ENCODE results near the gene ANKRD52. TPM values are rescaled to one million over a fixed set of nuclear protein-coding genes. Genes with fewer than 3 reads are reported as not detected.

The ANKRD52 gene
- total and polyA plus RNA-seq, 12 donors, result 8.4 to 86.8 (median 28.7) TPM

DNA sequence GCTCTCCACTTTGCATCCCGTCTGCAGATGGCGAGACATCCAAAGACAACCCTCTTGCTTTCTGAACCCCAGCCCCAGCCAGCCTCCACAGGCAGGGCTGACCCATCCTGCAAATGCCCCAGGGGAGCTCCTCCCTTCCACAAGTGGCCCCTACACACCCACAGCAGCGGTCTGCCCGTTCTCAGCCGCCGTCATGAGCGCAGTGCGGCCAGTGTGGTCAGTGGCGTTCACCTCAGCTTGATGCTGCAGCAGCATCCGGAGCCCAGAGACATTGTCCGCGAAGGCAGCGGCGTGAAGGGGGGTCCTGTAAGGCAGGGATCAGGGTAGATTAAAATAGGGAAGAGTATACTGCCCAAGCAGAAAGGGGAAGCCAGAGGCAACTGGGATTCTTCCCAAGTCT, 13.7 kb downstream of the ANKRD52 start:
- DNase-seq, result no peak
- 82 to 85% (median 83%) methylated on average over 5 to 14 of the region's 14 CpGs for WGBS, 4 donors
- Histone ChIP-seq H3K36me3 (replicated peaks in 1 of 2) (peaks cover 0 to 98% of the 10 kb centered on the region in 2 donors), H3K4me3 (no peak overlapping the region), H3K4me1 (replicated peaks in 1 of 2) (peaks cover 38 to 48% of the 10 kb centered on the region in 2 donors), H3K27ac (peak overlapping the region; percentile 10 to 93 (median 76)), H3K27me3 (no peaks in the 10 kb centered on the region), H3K9me3 (replicated peaks in 1 of 3) (no peaks in the 10 kb centered on the region)
- intact Hi-C loops (cut with DNase I), result no loop called here
- TF ChIP-seq, protein P1, sequence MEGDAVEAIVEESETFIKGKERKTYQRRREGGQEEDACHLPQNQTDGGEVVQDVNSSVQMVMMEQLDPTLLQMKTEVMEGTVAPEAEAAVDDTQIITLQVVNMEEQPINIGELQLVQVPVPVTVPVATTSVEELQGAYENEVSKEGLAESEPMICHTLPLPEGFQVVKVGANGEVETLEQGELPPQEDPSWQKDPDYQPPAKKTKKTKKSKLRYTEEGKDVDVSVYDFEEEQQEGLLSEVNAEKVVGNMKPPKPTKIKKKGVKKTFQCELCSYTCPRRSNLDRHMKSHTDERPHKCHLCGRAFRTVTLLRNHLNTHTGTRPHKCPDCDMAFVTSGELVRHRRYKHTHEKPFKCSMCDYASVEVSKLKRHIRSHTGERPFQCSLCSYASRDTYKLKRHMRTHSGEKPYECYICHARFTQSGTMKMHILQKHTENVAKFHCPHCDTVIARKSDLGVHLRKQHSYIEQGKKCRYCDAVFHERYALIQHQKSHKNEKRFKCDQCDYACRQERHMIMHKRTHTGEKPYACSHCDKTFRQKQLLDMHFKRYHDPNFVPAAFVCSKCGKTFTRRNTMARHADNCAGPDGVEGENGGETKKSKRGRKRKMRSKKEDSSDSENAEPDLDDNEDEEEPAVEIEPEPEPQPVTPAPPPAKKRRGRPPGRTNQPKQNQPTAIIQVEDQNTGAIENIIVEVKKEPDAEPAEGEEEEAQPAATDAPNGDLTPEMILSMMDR (IDR thresholded peaks at IDR 0.05), result no peak
- no peak for TF ChIP-seq POLR2A (IDR thresholded peaks at IDR 0.05)

DNA sequence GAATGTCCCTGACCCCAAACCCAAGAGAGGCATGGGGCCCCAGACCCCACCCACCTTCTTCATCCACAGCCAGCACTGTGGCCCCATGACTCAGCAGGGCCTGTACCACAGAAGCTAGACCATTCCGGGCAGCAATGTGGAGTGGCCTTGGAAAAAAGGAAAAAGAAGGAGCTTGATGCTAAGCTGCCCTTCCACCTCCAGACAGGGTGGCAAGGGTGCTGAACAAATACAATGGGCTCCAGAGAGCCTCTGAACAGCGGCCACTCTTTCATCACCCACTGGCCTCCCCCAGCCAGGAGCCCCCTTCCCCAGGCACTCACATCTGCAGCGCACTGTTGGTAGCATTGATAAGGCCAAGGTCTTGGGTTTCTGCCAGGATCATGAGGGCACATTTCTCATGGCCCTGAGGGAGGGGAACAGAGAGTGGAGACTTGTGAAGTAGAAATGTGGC, 14.4 kb downstream of the ANKRD52 start:
- intact Hi-C loops (cut with DNase I), result no loop called here
- 27 to 49% (median 44%) methylated on average over 1 to 3 of the region's 3 CpGs for WGBS, 4 donors
- peaks cover 38 to 48% of the 10 kb centered on the region in 2 donors for H3K4me1 ChIP-seq (replicated peaks in 1 of 2)
- H3K27ac ChIP-seq, result peak overlapping the region; percentile 10 to 93 (median 76)
- no peaks in the 10 kb centered on the region for H3K27me3 ChIP-seq
- TF ChIP-seq, protein P1 (IDR thresholded peaks at IDR 0.05), result no peak
- no peak for TF ChIP-seq POLR2A (IDR thresholded peaks at IDR 0.05)
- no peak overlapping the region for H3K4me3 ChIP-seq
- H3K9me3 ChIP-seq (replicated peaks in 1 of 3), result no peaks in the 10 kb centered on the region
- H3K36me3 ChIP-seq (replicated peaks in 1 of 2), result peaks cover 0 to 95% of the 10 kb centered on the region in 2 donors
- DNase-seq, result peak; percentile 74 to 93 (median 86)

- TF ChIP-seq, protein P1 (IDR thresholded peaks at IDR 0.05), result no peak
- TF ChIP-seq POLR2A (IDR thresholded peaks at IDR 0.05), result no peak
- no peak for DNase-seq
- H3K9me3 ChIP-seq (replicated peaks in 1 of 3), result no peaks in the 10 kb centered on the region
- WGBS, 4 donors, result 46 to 82% (median 60%) methylated on average over 12 to 13 of the region's 13 CpGs
- intact Hi-C loops (cut with DNase I), result no loop called here
- peak overlapping the region; percentile 10 to 93 (median 76) for H3K27ac ChIP-seq
- H3K4me3 ChIP-seq, result no peak overlapping the region
- H3K27me3 ChIP-seq, result no peaks in the 10 kb centered on the region
- H3K4me1 ChIP-seq (replicated peaks in 1 of 2), result peaks cover 38 to 48% of the 10 kb centered on the region in 2 donors
- peaks cover 0 to 88% of the 10 kb centered on the region in 2 donors for H3K36me3 ChIP-seq (replicated peaks in 1 of 2)
Observed at GRCh38 chr12:56242986-56243385, 15.2 kb downstream of the ANKRD52 start.

DNA sequence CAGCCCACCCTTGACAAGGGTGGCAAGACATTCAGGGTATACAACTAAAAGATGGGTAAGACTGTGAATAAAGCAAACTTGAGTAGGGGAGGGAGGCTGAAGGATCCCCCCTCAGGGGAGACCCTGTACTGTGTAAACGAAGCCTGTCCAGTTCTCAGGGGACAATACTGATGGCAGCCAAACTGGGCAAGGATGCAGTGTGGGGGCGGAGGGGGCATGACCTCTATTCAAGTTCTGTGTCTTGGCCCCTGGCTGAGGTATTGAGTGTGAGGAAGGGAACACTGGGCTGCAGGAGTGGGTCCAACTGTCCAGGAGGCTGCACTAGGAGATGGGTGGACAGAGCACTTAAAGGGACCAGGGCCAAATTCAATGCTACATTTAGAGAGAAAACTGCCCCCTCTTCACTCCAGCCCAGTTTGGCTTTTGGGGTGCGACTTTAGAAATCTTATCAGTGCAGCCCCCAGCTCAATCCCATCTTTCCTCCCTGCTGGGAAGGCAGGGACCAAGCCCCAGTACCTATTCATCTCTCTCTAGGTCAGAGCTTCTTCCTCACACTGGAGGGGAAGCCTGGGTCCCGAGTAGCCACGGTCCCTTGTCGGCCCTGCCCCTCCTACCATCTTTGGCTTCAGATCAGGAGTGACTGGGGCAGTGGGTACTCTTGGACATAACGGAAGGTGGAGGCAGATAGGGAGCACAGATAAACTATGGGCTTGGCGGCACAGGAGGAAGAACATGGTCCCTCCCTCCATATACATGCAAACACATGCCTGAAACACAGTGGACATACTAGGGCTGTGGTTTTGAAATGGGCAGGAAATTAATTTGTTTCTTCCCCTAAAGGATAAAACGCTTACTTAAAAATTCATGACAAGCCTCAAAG, 16.5 kb downstream of the ANKRD52 start:
- DNase-seq, result no peak
- Histone ChIP-seq H3K4me1 (replicated peaks in 1 of 2) (peaks cover 38 to 48% of the 10 kb centered on the region in 2 donors), H3K27me3 (no peaks in the 10 kb centered on the region), H3K4me3 (no peak overlapping the region), H3K36me3 (replicated peaks in 1 of 2) (peaks cover 0 to 75% of the 10 kb centered on the region in 2 donors), H3K9me3 (replicated peaks in 1 of 3) (no peaks in the 10 kb centered on the region), H3K27ac (peak overlapping the region in 3 of 5 donors; percentile 64 to 81 (median 69))
- intact Hi-C loops (cut with DNase I), result no loop called here
- 50 to 59% (median 57%) methylated on average over 9 of the region's 9 CpGs for WGBS, 4 donors
- TF ChIP-seq, protein P1 (IDR thresholded peaks at IDR 0.05), result no peak
- no peak for TF ChIP-seq POLR2A (IDR thresholded peaks at IDR 0.05)
